Right ventricle myocardium superior (tissue), 1 donor: ENCODE data around the gene C1GALT1. TPM values are rescaled to one million over a fixed set of nuclear protein-coding genes. Genes with fewer than 3 reads are reported as not detected.
"Not testable (repeated sequence)": the region's sequence is repeated elsewhere in the genome, so short reads cannot be mapped to it uniquely, and the experiment has no call there.

Source experiments
- ATAC-seq: fragments of 200-7000 bp; cut with Tn5 transposase; one replicate; pipeline ENCODE4 v1.9.1; 2020; ENCODE audit warnings: mild to moderate bottlenecking; ENCODE audit not compliant: poor library complexity
- DNase-seq: peaks from one replicate; pipeline ENCODE4 v3.0.0-alpha.2; 2020
- intact Hi-C: fragments of 100-400 bp; cut with DNase I; formaldehyde crosslinking; loops from one replicate; pipeline ENCODE4 v1.11.2; 2022
- total RNA-seq: library from RNA; stranded (reverse); fragmentation: NEBNext Ultra II Directional; extraction: Animal tissue kit (Norgen Biotek cat#: 25700); gene quantifications from one replicate; pipeline ENCODE4 v1.2.1, GENCODE V29; 2021
- donor health status: DM: no; HTN: yes; CAD: no; lungs with severe emphysema.

The C1GALT1 gene
- total RNA-seq, 1 donor from 2014 or later = 14.1 TPM

DNA sequence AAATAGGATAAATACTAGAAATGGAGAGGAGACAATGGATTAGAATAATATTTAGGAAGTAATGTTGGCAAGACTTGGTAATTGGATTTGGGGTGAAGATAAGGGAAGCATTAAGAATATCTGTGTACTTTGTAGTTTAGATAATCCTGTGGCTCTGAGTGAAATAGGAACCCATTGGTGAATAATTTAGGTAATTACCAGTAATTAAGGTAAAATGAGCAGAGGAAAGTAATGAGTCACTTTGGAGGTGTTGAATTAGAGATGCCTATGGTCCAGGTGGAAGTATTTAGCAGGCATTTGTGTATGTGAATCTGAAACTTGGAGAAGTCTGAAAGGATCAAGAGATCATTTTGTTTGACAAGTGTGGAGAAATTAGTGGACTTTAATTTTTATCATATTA, 5.7 kb downstream of the C1GALT1 start:
- intact Hi-C loops = loop anchor here (10.0 kb wide), 2 partner anchors 47 to 457 kb away; partner anchors contain the start of gene UMAD1
- DNase-seq (no peak), ATAC-seq (no peak)

DNA sequence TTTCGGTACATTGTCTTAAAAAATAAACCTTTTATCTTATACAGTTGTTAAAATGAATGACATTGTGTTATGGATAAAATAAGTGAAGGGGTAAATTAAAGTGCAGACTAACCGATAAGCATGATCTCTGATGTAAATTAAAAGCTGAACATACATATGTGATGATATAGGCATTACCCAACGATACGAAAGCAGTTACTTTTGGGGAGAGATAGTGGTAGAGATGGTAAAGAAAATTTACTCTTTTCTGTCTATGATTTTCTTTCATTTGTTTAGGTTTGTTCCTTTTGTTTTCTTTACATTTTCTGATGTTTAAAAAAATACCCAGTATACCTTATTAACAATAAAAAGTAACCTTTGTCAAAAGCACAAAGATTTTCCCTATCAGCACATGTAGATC, 6.4 kb downstream of the C1GALT1 start:
- DNase-seq = no peak
- no peak for ATAC-seq
- intact Hi-C loops = loop anchor here (10.0 kb wide), 2 partner anchors 46 to 456 kb away; partner anchors contain the start of gene UMAD1

DNA sequence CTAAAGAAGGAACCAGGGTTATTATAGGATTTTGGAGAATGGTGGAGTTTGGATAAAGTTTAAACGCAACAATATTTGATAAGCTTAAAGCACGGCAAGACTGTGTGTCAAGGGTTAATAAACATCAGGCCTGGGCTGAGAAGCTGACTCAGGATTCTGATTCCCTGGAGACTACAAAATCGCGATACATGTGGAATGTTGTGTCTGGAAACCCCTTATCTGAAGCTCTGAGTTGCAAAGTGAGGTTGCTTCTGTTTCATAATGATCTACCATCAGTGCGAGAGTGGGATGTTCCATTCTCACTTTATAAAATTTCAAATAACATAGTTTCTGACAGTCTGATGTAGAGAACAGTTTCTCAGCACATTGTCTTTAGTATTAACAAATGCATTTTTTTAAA, 7.8 kb downstream of the C1GALT1 start:
- no peak for DNase-seq
- ATAC-seq = peak; percentile 46
- intact Hi-C loops = no loop called here

DNA sequence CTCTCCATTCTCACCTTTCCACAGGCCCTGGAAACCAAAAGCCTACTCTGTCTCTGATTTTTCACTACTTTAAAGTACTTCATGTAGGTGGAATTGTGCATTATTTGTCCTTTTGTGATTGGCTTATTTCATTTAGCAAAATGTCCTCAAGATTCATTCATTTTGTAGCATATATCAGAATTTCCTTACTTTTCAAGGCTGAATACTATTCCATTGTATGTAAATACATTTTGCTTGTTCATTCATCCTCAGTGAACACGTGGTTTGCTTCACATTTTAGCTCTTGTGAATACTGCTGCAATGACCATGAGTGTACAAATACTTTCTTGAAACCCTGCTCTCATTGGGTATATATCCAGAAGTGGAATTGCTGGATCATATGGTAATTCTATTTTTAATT, 8.8 kb downstream of the C1GALT1 start:
- no peak for DNase-seq
- no peak for ATAC-seq
- intact Hi-C loops = no loop called here

DNA sequence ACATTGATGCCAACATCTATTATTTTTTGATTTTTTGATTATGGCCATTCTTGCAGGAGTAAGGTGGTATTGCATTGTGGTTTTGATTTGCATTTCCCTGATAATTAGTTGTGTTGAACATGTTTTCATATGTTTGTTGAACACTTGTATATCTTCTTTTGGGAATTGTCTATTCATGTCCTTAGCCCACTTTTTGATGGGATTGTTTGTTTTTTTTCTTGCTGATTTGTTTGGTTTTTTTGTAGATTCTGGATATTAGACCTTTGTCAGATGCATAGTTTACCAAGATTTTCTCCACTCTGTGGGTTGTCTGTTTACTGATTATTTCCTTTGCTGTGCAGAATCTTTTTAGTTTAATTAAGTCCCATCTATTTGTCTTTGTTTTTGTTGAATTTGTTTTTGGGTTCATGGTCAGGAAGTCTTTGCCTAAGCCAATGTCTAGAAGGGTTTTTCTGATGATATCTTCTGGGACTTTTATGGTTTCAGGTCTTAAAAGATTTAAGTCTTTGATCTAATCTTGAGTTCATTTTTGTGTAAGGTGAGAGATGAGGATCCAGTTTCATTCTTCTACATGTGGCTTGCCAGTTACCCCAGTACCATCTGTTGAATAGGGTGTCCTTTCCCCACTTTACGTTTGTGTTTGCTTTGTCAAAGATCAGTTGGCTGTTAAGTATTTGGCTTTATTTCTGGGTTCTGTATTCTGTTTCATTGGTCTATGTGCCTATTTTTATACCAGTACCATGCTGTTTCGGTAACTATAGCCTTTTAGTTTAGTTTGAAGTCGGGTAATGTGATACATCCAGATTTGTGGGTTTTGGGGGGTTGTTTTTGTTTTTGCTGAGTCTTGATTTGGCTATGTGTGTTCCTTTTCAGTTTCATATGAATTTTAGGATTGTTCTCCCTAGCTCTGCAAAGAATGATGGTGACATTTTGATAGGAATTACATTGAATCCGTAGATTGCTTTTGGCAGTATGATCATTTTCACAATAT, 10.7 kb downstream of the C1GALT1 start:
- intact Hi-C loops = not testable (repeated sequence)

DNA sequence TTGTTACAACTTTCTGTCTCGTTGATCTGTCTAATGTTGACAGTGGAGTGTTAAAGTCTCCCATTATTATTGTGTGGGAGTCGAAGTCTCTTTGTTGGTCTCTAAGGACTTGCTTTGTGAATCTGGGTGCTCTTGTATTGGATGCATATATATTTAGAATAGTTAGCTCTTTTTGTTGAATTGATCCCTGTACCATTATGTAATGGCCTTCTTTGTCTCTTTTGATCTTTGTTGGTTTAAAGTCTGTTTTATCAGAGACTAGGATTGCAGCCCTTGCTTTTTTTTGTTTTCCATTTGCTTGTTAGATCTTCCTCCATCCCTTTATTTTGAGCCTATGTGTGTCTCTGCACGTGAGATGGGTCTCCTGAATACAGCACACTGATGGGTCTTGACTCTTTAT, 17.2 kb downstream of the C1GALT1 start:
- ATAC-seq, intact Hi-C loops, DNase-seq: not testable (repeated sequence)

More for the DNA sequence above, 10.7 kb downstream of the C1GALT1 start:
- not testable (repeated sequence) for DNase-seq, ATAC-seq

DNA sequence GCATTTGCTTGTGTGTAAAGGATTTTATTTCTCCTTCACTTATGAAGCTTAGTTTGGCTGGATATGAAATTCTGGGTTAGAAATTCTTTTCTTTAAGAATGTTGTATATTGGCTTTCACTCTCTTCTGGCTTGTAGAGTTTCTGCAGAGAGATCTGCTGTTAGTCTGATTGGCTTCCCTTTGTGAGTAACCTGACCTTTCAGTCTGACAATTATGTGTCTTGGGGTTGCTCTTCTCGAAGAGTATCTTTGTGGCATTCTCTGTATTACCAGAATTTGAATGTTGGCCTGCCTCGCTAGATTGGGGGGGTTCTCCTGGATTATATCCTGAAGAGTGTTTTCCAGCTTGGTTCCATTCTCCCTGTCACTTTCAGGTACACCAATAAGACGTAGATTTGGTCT, 17.9 kb downstream of the C1GALT1 start:
- intact Hi-C loops, ATAC-seq, DNase-seq: not testable (repeated sequence)

DNA sequence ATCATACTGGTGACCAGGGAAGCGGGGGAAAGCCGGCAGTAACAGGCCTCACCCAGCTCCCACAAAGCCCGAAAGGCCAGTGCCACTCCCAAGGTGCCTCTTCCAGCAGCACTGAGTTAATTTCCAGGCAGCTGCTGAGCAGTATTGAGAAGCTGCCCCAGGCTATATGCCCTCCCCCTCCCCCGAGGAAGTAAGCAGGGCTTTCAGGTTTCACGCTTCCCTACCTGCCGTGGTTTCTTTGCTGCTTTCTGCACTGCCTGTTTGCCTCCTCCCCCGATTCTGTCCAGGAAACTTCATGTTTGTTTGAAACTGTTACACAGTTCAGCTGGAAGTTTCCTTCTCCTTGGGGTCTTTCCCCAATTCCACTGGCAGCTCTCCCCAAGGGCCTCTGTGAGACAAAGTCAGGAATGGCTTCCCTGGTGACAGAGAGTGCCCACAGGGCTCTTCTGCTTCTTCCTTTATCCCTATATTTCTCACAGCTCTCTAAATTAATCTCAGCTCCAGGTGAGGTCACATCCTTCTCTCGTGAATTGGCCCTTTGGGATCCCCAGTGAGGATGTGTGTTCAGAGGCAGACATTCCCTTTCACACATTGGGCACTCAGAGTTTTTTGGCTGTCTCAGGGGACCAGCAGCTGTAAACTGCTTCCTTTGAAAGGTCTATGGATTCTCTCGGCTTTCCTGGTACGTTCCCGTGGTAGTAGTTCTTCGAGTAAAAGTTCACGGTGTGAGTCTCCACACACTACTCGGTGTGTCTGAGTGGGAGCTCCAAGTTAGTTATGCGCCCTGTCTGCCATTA, 19.4 kb downstream of the C1GALT1 start:
- no peak for ATAC-seq
- intact Hi-C loops = no loop called here

DNA sequence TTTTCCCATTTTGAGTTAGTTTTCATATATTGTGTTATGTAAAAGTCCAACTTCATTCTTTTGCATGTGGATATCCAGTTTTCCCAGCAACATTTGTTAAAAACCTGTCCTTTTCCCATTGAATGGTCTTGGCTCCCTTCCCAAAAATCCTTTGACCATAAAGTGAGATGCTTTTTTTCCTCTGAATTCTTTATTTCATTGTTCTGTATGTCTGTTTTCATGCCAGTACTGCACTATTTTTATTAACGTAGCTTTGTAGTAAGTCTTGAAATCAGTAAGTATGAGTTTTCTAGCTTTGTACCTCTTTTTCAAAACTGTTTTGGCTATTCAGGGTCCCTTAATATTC, 20.0 kb downstream of the C1GALT1 start:
- no peak for DNase-seq
- no peak for ATAC-seq
- intact Hi-C loops = no loop called here

More for the DNA sequence above, 19.4 kb downstream of the C1GALT1 start:
- no peak for DNase-seq

DNA sequence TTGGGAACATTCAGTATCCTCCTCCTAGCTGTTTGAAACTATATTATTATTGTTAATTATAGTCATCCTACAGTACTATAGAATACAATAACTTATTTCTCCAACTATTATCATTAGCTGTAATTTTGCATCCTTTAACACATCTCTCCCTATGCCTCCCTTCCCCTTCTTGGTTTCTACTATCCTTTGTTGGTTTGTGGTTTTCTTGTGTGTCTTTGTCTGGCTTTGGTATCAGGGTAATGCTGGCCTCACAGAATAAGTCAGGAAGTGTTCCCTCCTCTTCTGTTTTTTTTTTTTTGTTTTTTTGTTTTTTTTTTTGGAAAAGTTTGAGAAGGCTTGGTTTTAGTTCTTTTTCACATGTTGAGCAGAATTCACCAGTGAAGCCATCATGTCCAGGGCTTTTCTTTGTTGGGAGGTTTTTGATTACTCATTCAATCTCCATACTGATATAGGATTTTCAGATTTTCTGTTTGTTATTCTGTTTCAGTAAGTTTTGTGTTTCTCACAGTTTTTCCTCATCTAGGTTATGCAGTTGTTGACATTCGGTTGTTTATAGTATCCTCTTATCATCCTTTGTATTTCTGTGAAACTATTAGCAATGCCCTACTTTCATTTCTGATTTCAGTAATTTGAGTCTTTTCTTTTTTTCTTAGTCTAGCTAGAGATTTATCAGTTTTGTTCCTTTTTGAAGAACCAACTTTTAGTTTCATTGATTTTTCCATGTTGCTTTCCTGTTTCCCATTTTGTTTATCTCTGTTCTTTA, 21.6 kb downstream of the C1GALT1 start:
- no peak for ATAC-seq
- intact Hi-C loops = no loop called here

DNA sequence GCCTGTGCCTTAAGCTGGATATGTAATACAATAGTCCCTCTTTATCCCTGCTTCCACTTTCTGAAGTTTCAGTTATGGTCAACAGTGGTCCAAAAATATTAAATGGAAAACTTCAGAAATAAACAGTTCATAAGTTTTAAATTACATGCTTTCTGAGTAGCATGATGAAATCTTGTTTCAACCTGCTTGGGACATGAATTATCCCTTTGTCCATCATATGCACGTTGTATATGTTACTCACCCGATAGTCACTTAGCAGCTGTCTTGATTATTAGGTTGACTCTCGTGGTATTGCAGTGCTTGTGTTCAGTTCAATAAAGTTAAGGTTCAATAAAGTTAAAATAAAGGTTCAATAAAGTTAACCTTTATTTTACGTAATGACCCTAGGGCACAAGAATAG, 25.5 kb downstream of the C1GALT1 start:
- no peak for ATAC-seq
- intact Hi-C loops = no loop called here
- no peak for DNase-seq

More for the DNA sequence above, 21.6 kb downstream of the C1GALT1 start:
- DNase-seq = no peak

DNA sequence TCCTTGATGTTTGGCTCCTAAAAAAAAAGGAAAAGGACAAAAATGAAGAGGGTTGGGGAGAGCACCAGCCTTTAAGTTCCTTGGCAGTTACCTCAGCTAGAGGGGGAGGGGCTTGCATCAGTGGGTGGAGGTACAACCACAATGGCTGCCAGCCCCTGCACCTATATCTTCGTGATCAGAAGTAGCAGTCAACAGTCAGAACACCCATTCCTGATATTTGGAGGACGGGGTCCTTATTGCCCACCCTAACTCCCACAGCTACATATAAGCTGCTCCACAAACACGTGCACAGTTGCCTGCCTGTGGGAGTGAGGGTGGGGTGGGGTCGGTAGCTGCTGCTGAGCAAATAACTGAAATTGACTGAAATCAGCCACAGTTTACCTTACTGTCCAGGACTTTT, 26.2 kb downstream of the C1GALT1 start:
- no peak for ATAC-seq
- intact Hi-C loops = no loop called here
- no peak for DNase-seq

DNA sequence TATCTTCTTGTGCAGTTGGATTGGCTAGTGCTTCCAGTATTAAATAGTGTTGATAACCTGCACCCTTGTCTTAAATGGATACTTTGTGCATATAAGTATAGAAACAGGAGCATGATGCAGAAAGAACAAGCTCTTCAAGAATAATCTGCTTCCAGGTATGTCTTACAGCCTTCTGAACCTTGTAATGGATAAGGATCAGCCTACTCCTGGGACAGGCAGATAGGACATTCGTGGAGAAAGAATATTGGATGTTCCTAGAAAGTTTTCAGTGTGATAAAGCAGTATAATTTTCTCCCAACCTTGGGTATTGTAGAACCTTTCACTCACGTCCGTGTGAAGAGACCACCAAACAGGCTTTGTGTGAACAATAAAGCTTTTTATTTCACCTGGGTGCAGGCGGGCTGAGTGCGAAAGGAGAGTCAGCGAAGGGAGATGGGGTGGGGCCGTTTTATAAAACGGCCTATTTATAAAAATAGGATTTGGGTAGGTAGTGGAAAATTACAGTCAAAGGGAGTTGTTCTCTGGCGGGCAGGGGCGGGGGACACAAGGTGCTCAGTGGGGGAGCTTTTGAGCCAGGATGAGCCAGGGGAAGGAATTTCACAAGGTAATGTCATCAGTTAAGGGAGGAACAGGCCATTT, 27.2 kb downstream of the C1GALT1 start:
- no peak for ATAC-seq
- no peak for DNase-seq
- intact Hi-C loops = no loop called here

DNA sequence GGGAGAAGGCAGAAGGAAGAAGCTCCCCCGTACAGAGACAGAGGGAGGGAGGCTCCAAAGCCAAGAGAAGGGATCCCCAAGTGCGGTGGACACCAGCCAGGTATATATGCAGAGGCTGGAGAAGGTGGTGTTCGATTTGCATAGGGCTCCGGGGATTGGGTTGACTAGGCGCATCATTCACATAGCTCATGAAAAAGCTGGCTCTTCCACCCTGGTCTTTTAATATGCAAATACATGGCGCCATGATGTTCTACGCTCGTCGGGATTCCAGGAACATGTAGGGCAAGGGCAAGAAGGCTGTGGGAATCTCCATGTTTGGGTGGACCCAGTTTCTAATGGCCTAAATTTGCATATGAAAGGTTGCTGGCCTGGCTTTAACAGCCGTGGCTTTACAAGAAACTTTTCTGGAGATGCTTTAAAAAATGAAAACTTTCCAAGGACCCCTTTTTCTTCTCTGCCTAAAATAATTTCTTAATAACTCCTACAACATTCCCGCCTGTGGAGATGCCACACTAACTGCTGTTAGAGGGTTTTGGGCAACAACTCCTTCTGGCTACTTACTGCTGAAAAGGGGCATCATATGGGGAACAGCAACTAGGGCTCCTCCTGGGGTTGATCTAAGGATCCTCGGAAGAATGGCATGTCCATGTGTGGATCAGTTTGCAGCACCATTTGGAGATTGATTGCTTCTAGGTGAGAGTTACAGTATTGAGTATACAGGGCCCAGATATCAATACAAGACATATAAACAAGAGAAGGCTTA, 28.3 kb downstream of the C1GALT1 start:
- ATAC-seq = no peak
- no peak for DNase-seq
- intact Hi-C loops = no loop called here

DNA sequence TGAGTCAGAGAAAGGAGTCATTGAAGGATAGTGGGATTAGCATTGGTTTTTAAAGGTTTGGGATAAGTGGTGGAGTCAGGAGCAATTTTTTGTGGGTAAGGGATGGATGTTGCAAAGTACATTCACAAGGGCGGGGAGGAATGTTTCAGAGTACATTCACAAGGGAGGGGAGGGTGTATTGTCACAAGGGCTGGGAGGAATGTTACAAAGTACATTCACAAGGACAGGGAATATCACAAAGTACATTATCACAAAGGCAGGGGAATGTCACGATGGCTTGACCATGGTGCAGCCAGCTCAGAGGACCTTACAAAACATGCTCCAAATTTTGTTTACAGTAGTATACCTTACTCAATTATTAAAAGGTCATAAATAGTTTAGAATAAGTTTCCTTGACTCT, 30.3 kb downstream of the C1GALT1 start:
- DNase-seq = no peak
- ATAC-seq = peak; percentile 52
- intact Hi-C loops = no loop called here

DNA sequence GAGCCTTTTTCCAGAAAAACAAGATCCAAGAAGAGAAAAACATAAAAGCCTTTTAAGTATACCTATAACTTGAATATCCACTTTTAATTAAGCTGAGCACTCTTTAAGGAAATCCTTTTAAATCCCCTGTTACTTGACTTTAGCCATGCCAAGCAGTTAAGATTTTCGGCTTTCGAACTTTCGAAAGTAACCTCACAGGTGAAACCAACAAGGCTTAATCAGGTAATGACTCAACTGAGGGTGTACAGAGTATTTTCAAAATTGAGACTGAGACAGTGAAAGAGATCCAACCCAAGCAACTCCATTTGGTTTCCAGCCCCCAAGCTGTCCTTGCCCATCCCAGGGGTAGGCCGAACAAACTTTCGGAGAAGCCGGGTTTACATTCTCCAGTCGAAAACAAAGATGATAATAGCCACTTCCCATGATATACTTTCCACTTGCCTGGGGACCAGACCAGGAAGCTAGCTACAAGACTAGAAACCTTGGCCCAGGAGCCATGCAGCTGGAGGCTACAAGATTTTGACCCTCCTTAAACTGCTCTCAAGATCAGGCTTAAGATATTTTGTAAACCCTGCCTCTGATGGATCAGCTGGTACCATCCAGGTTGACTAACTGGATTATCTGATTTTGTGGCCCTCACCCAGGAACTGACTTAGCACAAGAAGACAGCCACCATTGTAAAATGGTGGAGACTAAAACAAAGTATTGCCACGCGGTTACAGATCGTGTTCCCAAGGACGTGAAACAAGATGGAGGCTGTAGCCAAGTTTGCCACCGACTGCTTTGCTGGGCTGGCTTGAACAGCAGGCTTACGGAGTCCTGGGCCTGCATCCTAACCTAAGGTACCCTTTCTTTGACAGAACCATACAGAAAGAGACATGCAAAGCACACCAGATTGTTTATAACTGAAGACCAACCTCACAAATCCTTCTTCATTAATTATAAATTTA, 32.3 kb downstream of the C1GALT1 start:
- DNase-seq (no peak), ATAC-seq (no peak)
- intact Hi-C loops = no loop called here

DNA sequence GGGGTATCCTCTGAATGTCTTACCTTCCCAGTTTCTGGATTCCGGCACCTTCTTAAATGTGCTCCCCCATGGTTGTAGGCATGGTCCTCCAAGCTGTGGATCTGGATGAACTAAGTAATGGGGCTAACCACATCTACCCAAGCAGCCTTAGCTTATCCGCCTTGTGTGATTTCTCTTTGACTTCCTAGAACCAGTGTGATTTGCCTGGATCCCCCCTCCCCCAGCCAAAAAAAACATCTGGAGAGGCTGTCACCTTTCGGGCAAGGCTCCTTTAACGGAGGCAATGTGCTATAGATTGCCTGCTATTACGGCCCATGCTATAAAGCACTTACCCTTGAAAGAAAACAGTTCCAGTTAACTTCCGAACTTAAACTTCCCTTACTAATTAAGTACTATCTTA, 33.9 kb downstream of the C1GALT1 start:
- ATAC-seq = no peak
- intact Hi-C loops = no loop called here
- no peak for DNase-seq
